ENCODE data around the gene ATP2C1. TPM values are rescaled to one million over a fixed set of nuclear protein-coding genes. Genes with fewer than 3 reads are reported as not detected.

ATP2C1 gene
- total and polyA plus RNA-seq, 2 donors (not counting 1 experiment from before 2014, with no cell fraction given) = 23.9 to 59.2 TPM

GRCh38 chr3:130941793-130942192, 47.9 kb downstream of the ATP2C1 start:
- Histone ChIP-seq H3K4me2 (replicated peaks; ENCODE audit: low read depth, low read length, poor library complexity, severe bottlenecking) (no peak overlapping the region), H3K4me1 (ENCODE audit: control insufficient read depth in 2 of 2, insufficient read depth in 2 of 2, low read length in 2 of 2) (no peaks in the 10 kb centered on the region), H3K79me2 (ENCODE audit: control insufficient read depth, insufficient read depth, low read length) (no peaks in the 10 kb centered on the region), H3K4me3 (ENCODE audit: control extremely low read depth in 1 of 5, extremely low read depth in 1 of 5, insufficient read depth in 1 of 5, low read depth in 2 of 5, low read length in 4 of 5) (no peak overlapping the region), H3K27me3 (replicated peaks in 1 of 4; ENCODE audit: control extremely low read depth in 1 of 4, control insufficient read depth in 3 of 4, insufficient read depth in 4 of 4, low read length in 3 of 4) (no peaks in the 10 kb centered on the region), H2AFZ (ENCODE audit: insufficient read depth, low read depth, low read length, poor library complexity, severe bottlenecking) (no peak overlapping the region), H3K36me3 (replicated peaks in 1 of 2; ENCODE audit: control extremely low read depth in 1 of 2, control insufficient read depth in 1 of 2, extremely low read depth in 1 of 2, insufficient read depth in 2 of 2, low read length in 1 of 2) (peaks cover 6 to 32% of the 10 kb centered on the region in 2 experiments), H3K9me3 (ENCODE audit: control extremely low read depth in 1 of 3, control insufficient read depth in 2 of 3, insufficient read depth in 1 of 3, low read length in 2 of 3) (no peaks in the 10 kb centered on the region), H3K27ac (ENCODE audit: low read length in 2 of 2) (no peak overlapping the region), H3K9ac (ENCODE audit: low read length) (no peak overlapping the region), H4K20me1 (ENCODE audit: control insufficient read depth, insufficient read depth, low read length, poor library complexity, severe bottlenecking) (no peaks in the 10 kb centered on the region)
- Mint-ChIP-seq H3K4me3 (no peak overlapping the region), H3K4me1 (no peaks in the 10 kb centered on the region), H3K27me3 (no peaks in the 10 kb centered on the region), H3K27ac (no peak overlapping the region), H3K9me3 (ENCODE audit: insufficient read depth) (no peaks in the 10 kb centered on the region)
- intact Hi-C loops (cut with micrococcal nuclease) = no loop called here
- ChIA-PET CTCF (interaction anchor here (0.6 kb wide), 1 partner anchor 60 kb away, joined by 3 read pairs; no protein-coding TSS in a partner anchor), POLR2A (no interaction called here)
- DNase-seq (no peak), ATAC-seq (ENCODE audit: low read depth) (no peak)
- TF ChIP-seq EZH2 (IDR thresholded peaks at IDR 0.05; ENCODE audit: borderline replicate concordance, insufficient read depth, low read depth, low read length, poor library complexity, severe bottlenecking) = no peak
- TF ChIP-seq CTCF (IDR thresholded peaks at IDR 0.05) = no peak

GRCh38 chr3:130946882-130947281, 53.0 kb downstream of the ATP2C1 start:
- Histone ChIP-seq H3K79me2 (ENCODE audit: control insufficient read depth, insufficient read depth, low read length) (no peaks in the 10 kb centered on the region), H3K9ac (ENCODE audit: low read length) (no peak overlapping the region), H3K4me2 (replicated peaks; ENCODE audit: low read depth, low read length, poor library complexity, severe bottlenecking) (no peak overlapping the region), H3K9me3 (ENCODE audit: control extremely low read depth in 1 of 3, control insufficient read depth in 2 of 3, insufficient read depth in 1 of 3, low read length in 2 of 3) (no peaks in the 10 kb centered on the region), H3K4me3 (ENCODE audit: control extremely low read depth in 1 of 5, extremely low read depth in 1 of 5, insufficient read depth in 1 of 5, low read depth in 2 of 5, low read length in 4 of 5) (no peak overlapping the region), H3K27me3 (replicated peaks in 1 of 4; ENCODE audit: control extremely low read depth in 1 of 4, control insufficient read depth in 3 of 4, insufficient read depth in 4 of 4, low read length in 3 of 4) (no peaks in the 10 kb centered on the region), H3K27ac (ENCODE audit: low read length in 2 of 2) (no peak overlapping the region), H2AFZ (ENCODE audit: insufficient read depth, low read depth, low read length, poor library complexity, severe bottlenecking) (no peak overlapping the region), H3K36me3 (replicated peaks in 1 of 2; ENCODE audit: control extremely low read depth in 1 of 2, control insufficient read depth in 1 of 2, extremely low read depth in 1 of 2, insufficient read depth in 2 of 2, low read length in 1 of 2) (peaks cover 8 to 25% of the 10 kb centered on the region in 2 experiments), H4K20me1 (ENCODE audit: control insufficient read depth, insufficient read depth, low read length, poor library complexity, severe bottlenecking) (no peaks in the 10 kb centered on the region), H3K4me1 (ENCODE audit: control insufficient read depth in 2 of 2, insufficient read depth in 2 of 2, low read length in 2 of 2) (no peaks in the 10 kb centered on the region)
- CTCF ChIA-PET = no interaction called here
- 83% methylated on average over 1 of the region's 3 CpGs for WGBS (ENCODE audit: insufficient coverage)
- Mint-ChIP-seq H3K9me3 (ENCODE audit: insufficient read depth) (no peaks in the 10 kb centered on the region), H3K4me1 (no peaks in the 10 kb centered on the region), H3K27me3 (no peaks in the 10 kb centered on the region), H3K27ac (no peak overlapping the region), H3K4me3 (no peak overlapping the region)
- POLR2A ChIA-PET = no interaction called here
- DNase-seq (no peak), ATAC-seq (ENCODE audit: low read depth) (no peak)
- TF ChIP-seq CTCF (IDR thresholded peaks at IDR 0.05) = no peak
- no peak for TF ChIP-seq EZH2 (IDR thresholded peaks at IDR 0.05; ENCODE audit: borderline replicate concordance, insufficient read depth, low read depth, low read length, poor library complexity, severe bottlenecking)
- intact Hi-C loops (cut with micrococcal nuclease) = no loop called here

Measured in B cell (primary cell).